ENCODE results near the gene MED13L.

Gene MED13L

GRCh38 chr12:116125956-116126566 lies 151.4 kb downstream of the MED13L start:
- no peak for DNase-seq
- H3K9me3 ChIP-seq: no peaks in the 10 kb centered on the region
- no peak overlapping the region for H3K4me3 ChIP-seq (ENCODE audit: low read depth, low read length)
- no peaks in the 10 kb centered on the region for H3K36me3 ChIP-seq
- TF ChIP-seq CTCF (IDR thresholded peaks at IDR 0.05; ENCODE audit: low read depth, low read length): no peak
- H3K4me1 ChIP-seq: peaks cover 33% of the 10 kb centered on the region
- no peaks in the 10 kb centered on the region for H3K27me3 ChIP-seq

- no peaks in the 10 kb centered on the region for H3K9me3 ChIP-seq
- H3K4me1 ChIP-seq: peaks cover 27% of the 10 kb centered on the region
- TF ChIP-seq CTCF (IDR thresholded peaks at IDR 0.05; ENCODE audit: low read depth, low read length): no peak
- H3K27me3 ChIP-seq: no peaks in the 10 kb centered on the region
- no peaks in the 10 kb centered on the region for H3K36me3 ChIP-seq
- DNase-seq: no peak
- H3K4me3 ChIP-seq (ENCODE audit: low read depth, low read length): no peak overlapping the region
Observed at GRCh38 chr12:116125084-116125483, 152.4 kb downstream of the MED13L start.

- Histone ChIP-seq H3K4me1 (peaks cover 27% of the 10 kb centered on the region), H3K27me3 (no peaks in the 10 kb centered on the region), H3K4me3 (ENCODE audit: low read depth, low read length) (peak overlapping the region; percentile 42), H3K9me3 (no peaks in the 10 kb centered on the region), H3K36me3 (no peaks in the 10 kb centered on the region)
- DNase-seq: peak; percentile 79
- no peak for TF ChIP-seq CTCF (IDR thresholded peaks at IDR 0.05; ENCODE audit: low read depth, low read length)
Observed at GRCh38 chr12:116123451-116124258, 153.8 kb downstream of the MED13L start.

GRCh38 chr12:116122628-116123027 lies 154.9 kb downstream of the MED13L start:
- no peak overlapping the region for H3K4me3 ChIP-seq (ENCODE audit: low read depth, low read length)
- no peaks in the 10 kb centered on the region for H3K36me3 ChIP-seq
- H3K27me3 ChIP-seq: no peaks in the 10 kb centered on the region
- H3K9me3 ChIP-seq: no peaks in the 10 kb centered on the region
- H3K4me1 ChIP-seq: peaks cover 24% of the 10 kb centered on the region
- TF ChIP-seq CTCF (IDR thresholded peaks at IDR 0.05; ENCODE audit: low read depth, low read length): no peak
- DNase-seq: no peak

- Histone ChIP-seq H3K36me3 (no peaks in the 10 kb centered on the region), H3K4me1 (peaks cover 24% of the 10 kb centered on the region), H3K4me3 (ENCODE audit: low read depth, low read length) (peak overlapping the region; percentile 39), H3K9me3 (no peaks in the 10 kb centered on the region), H3K27me3 (no peaks in the 10 kb centered on the region)
- no peak for TF ChIP-seq CTCF (IDR thresholded peaks at IDR 0.05; ENCODE audit: low read depth, low read length)
- DNase-seq: no peak
Observed at GRCh38 chr12:116121453-116121871, 156.0 kb downstream of the MED13L start.

Measured in BE2C (cell line).